Heart left ventricle (tissue), 16 donors: Measurements from ENCODE around the gene SLC8A3. TPM values are rescaled to one million over a fixed set of nuclear protein-coding genes. Genes with fewer than 3 reads are reported as not detected.
A peak's percentile ranks its signal among the peaks of the same experiment; 100 is the strongest.

ENCODE experiments used
- ATAC-seq, 4 donors: fragments of 200-7000 bp; cut with Tn5 transposase; one replicate each; pipeline ENCODE4 v1.9.1; 2020 to 2022; ENCODE audit warnings: moderate library complexity in 4 of 4, mild to moderate bottlenecking in 3 of 4, moderate number of reproducible peaks in 1 of 4
- DNase-seq, 5 donors: peaks; one replicate each; pipeline ENCODE4 v3.0.0-alpha.2; 2020
- H3K27ac ChIP-seq, 12 donors: fragments of 200-600 bp; sonication (generic) in 4 of 12; one replicate each; pipeline versions ENCODE4 v1.5.0 to v1.8.0; 2016 to 2022; ENCODE audit warnings: mild to moderate bottlenecking in 2 of 12
- H3K27me3 ChIP-seq, 9 donors: fragments of 200-600 bp; sonication (generic) in 2 of 9; one replicate each; pipeline versions ENCODE4 v1.5.1 to v1.8.0; 2016 to 2022; ENCODE audit warnings: mild to moderate bottlenecking in 3 of 9
- H3K36me3 ChIP-seq, 9 donors: fragments of 200-600 bp; sonication (generic) in 2 of 9; one replicate each; pipeline versions ENCODE4 v1.5.0 to v1.8.0; 2018 to 2022; ENCODE audit warnings: mild to moderate bottlenecking in 2 of 9
- H3K4me1 ChIP-seq, 12 donors: fragments of 200-600 bp; sonication (generic) in 4 of 12; one replicate each; pipeline versions ENCODE4 v1.5.0 to v1.8.0; 2016 to 2022; ENCODE audit warnings: mild to moderate bottlenecking in 3 of 12
- H3K4me3 ChIP-seq, 12 donors: fragments of 200-600 bp; sonication (generic) in 4 of 12; one replicate each; pipeline versions ENCODE4 v1.5.0 to v1.8.0; 2017 to 2022; ENCODE audit warnings: mild to moderate bottlenecking in 9 of 12, moderate library complexity in 4 of 12
- H3K9me3 ChIP-seq, 12 donors: fragments of 200-600 bp; sonication (generic) in 4 of 12; one replicate each; pipeline versions ENCODE4 v1.5.0 to v1.8.0; 2016 to 2022; ENCODE audit warnings: mild to moderate bottlenecking in 1 of 12
- CTCF ChIP-seq, 12 donors: fragments of 200-600 bp; sonication (generic) in 4 of 12; IDR thresholded peaks; one replicate each; pipeline versions ENCODE4 v1.5.0 to v1.8.0; 2018 to 2022; ENCODE audit warnings: antibody characterized with exemption in 12 of 12, mild to moderate bottlenecking in 5 of 12
- POLR2A ChIP-seq, 2 donors: fragments of 450-650 bp; IDR thresholded peaks; one replicate each; pipeline ENCODE4 v1.6.1; 2017; ENCODE audit warnings: antibody characterized with exemption in 2 of 2, mild to moderate bottlenecking in 2 of 2, moderate library complexity in 2 of 2
- WGBS, 4 donors: extraction: QIAGEN DNeasy Blood & Tissue Kit in 2 of 4; methylation state at CpG; one replicate each; pipeline versions ENCODE4 v1.1.5 to v1.1.7; 2013 to 2018; 5-methylcytosine and 5-hydroxymethylcytosine counted together
- intact Hi-C, 10 donors: fragments of 100-400 bp; cut with DNase I; formaldehyde crosslinking; loops; one replicate each; pipeline versions ENCODE4 v1.11.1 to v1.14.2; 2022
- polyA plus RNA-seq, 2 donors: library from polyadenylated mRNA; stranded (reverse); fragments of 200-250 nt; gene quantifications; one replicate each; pipeline ENCODE4 v1.2.3, GENCODE V29; 2013
- total RNA-seq, 9 donors: library from RNA; depleted of rRNA in 2 of 9; stranded (reverse); fragments of >200 nt in 2 of 9; fragmentation: NEBNext Ultra II Directional in 3 of 9; extraction: Animal tissue kit (Norgen Biotek cat#: 25700) in 3 of 9; gene quantifications; one replicate each; pipeline versions ENCODE4 v1.1.0 to v1.2.4, GENCODE V29; 2016 to 2023
- donor health status: ischemic (EF 13 %, LVEDD 7.1; RV severe dilation, severe dysfunction).
- donor health status: healthy with polysubstance abuse.
- donor health status: DM: no; HTN: yes; CAD: no.
- donor health status: DM: no; HTN: no; CAD: no.
- donor health status: ischemic (EF 25% LVEDD 6.9; RV normal size, moderate dysfunction).
- donor health status: ischemic (EF 25% LVEDD 5.7; RV mildly dilated, moderate dysfunction).
- donor health status: healthy.
- donor health status: DM: yes; HTN: yes; CAD: no.
- donor health status: ischemic (EF 35%, LVEDD 5.7; RV mildly dilated, moderate dysfunction).
- donor health status: nonischemic (EF 11% LVEDD 7.7; RV severe dilation, severe dysfunction).
- donor health status: DM: yes; HTN: yes; CAD: no.
- donor health status: PGD.
- donor health status: ischemic (EF 29% LVEDD 5.4; RV normal size, mild dysfunction).
- donor health status: nonischemic (EF 23%, LVEDD 6.1; RV moderate dilation, normal function).

The SLC8A3 gene
- total and polyA plus RNA-seq, 11 donors: 0.03 to 0.23 (median 0.11) TPM; not detected in 6

- Histone ChIP-seq H3K4me3 (no peak overlapping the region), H3K9me3 (no peaks in the 10 kb centered on the region), H3K27ac (no peak overlapping the region), H3K4me1 (no peaks in the 10 kb centered on the region), H3K36me3 (no peaks in the 10 kb centered on the region), H3K27me3 (peaks cover 0 to 6% (median 0%) of the 10 kb centered on the region in 9 donors)
- 82 to 89% (median 88%) methylated on average over 7 of the region's 7 CpGs for WGBS, 4 donors
- intact Hi-C loops: no loop called here
- ATAC-seq (no peak), DNase-seq (no peak)
- TF ChIP-seq POLR2A (IDR thresholded peaks at IDR 0.05) (no peak), CTCF (IDR thresholded peaks at IDR 0.05) (no peak)
Observed at GRCh38 chr14:70000601-70001000, 188.2 kb downstream of the SLC8A3 start.

GRCh38 chr14:69999261-69999674, 189.5 kb downstream of the SLC8A3 start:
- intact Hi-C loops: no loop called here

GRCh38 chr14:69997849-69998248, 190.9 kb downstream of the SLC8A3 start:
- WGBS, 4 donors: 54 to 68% (median 62%) methylated on average over 5 of the region's 5 CpGs
- TF ChIP-seq POLR2A (IDR thresholded peaks at IDR 0.05) (no peak), CTCF (IDR thresholded peaks at IDR 0.05) (no peak)

More at GRCh38 chr14:69999261-69999674, 189.5 kb downstream of the SLC8A3 start:
- H3K27ac ChIP-seq: no peak overlapping the region
- no peak for TF ChIP-seq POLR2A (IDR thresholded peaks at IDR 0.05)
- TF ChIP-seq CTCF (IDR thresholded peaks at IDR 0.05): no peak
- WGBS, 4 donors: 46 to 72% (median 54%) methylated on average over 10 of the region's 10 CpGs
- no peak for DNase-seq
- no peaks in the 10 kb centered on the region for H3K4me1 ChIP-seq
- no peak overlapping the region for H3K4me3 ChIP-seq
- H3K9me3 ChIP-seq: no peaks in the 10 kb centered on the region
- peak in 1 of 4 donors; percentile 32 for ATAC-seq
- no peaks in the 10 kb centered on the region for H3K36me3 ChIP-seq
- peaks cover 0 to 6% (median 0%) of the 10 kb centered on the region in 9 donors for H3K27me3 ChIP-seq

GRCh38 chr14:69996216-69996615, 192.5 kb downstream of the SLC8A3 start:
- H3K27me3 ChIP-seq: peaks cover 0 to 18% (median 0%) of the 10 kb centered on the region in 9 donors
- no peak for DNase-seq
- no peaks in the 10 kb centered on the region for H3K9me3 ChIP-seq
- TF ChIP-seq POLR2A (IDR thresholded peaks at IDR 0.05) (no peak), CTCF (IDR thresholded peaks at IDR 0.05) (no peak)
- 81 to 94% (median 89%) methylated on average over 1 of the region's 1 CpG for WGBS, 4 donors
- no peaks in the 10 kb centered on the region for H3K36me3 ChIP-seq
- ATAC-seq: no peak
- no peak overlapping the region for H3K4me3 ChIP-seq
- intact Hi-C loops: no loop called here
- H3K4me1 ChIP-seq: peaks cover 0 to 6% (median 0%) of the 10 kb centered on the region in 12 donors
- no peak overlapping the region for H3K27ac ChIP-seq

More at GRCh38 chr14:69997849-69998248, 190.9 kb downstream of the SLC8A3 start:
- ATAC-seq: peak in 1 of 4 donors; percentile 37
- H3K9me3 ChIP-seq: no peaks in the 10 kb centered on the region
- H3K4me3 ChIP-seq: no peak overlapping the region
- intact Hi-C loops: no loop called here
- H3K27ac ChIP-seq: no peak overlapping the region
- DNase-seq: no peak
- H3K27me3 ChIP-seq: peaks cover 0 to 14% (median 0%) of the 10 kb centered on the region in 9 donors
- no peaks in the 10 kb centered on the region for H3K36me3 ChIP-seq
- H3K4me1 ChIP-seq: peaks cover 0 to 4% (median 0%) of the 10 kb centered on the region in 12 donors

Other genes starting within 250 kb of the SLC8A3 start
- gene COX16, start 170.7 kb upstream of the SLC8A3 start, total RNA-seq: 10 to 100 TPM; 14.3 to 50.4 (median 38.5) TPM
- gene COX16, start 170.7 kb upstream of the SLC8A3 start, polyA plus RNA-seq: 10 to 100 TPM; 54.5 to 65.2 TPM
- gene SYNJ2BP, start 228.1 kb upstream of the SLC8A3 start, total RNA-seq: 10 to 100 TPM; 32.8 to 63.0 (median 56.0) TPM
- gene SYNJ2BP, start 228.1 kb upstream of the SLC8A3 start, polyA plus RNA-seq: 10 to 100 TPM; 15.0 to 27.8 TPM